ENCODE measurements around the gene GLRX. TPM values are rescaled to one million over a fixed set of nuclear protein-coding genes. Genes with fewer than 3 reads are reported as not detected.

Gene GLRX
- total RNA-seq, 1 donor from 2014 or later = 41.3 TPM

- peak; percentile 41 for ATAC-seq
- no peak for DNase-seq (ENCODE audit: low spot score)
Observed at GRCh38 chr5:95784514-95785302, 37.8 kb downstream of the GLRX start.

- DNase-seq (ENCODE audit: low spot score) = peak; percentile 77
- ATAC-seq = peak; percentile 81
Observed at GRCh38 chr5:95783661-95784060, 38.9 kb downstream of the GLRX start.

- ATAC-seq = no peak
- DNase-seq (ENCODE audit: low spot score) = no peak
Observed at GRCh38 chr5:95782181-95782580, 40.3 kb downstream of the GLRX start.

- ATAC-seq (peak; percentile 94), DNase-seq (ENCODE audit: low spot score) (peak; percentile 78)
Observed at GRCh38 chr5:95781101-95781583, 41.4 kb downstream of the GLRX start.

GRCh38 chr5:95780597-95780996 is 41.9 kb downstream of the GLRX start:
- no peak for ATAC-seq

GRCh38 chr5:95779611-95780010 is 42.9 kb downstream of the GLRX start:
- DNase-seq (ENCODE audit: low spot score) (no peak), ATAC-seq (no peak)

More at GRCh38 chr5:95780597-95780996, 41.9 kb downstream of the GLRX start:
- no peak for DNase-seq (ENCODE audit: low spot score)

GRCh38 chr5:95778713-95779436 is 43.7 kb downstream of the GLRX start:
- DNase-seq (ENCODE audit: low spot score) = no peak
- no peak for ATAC-seq

- ATAC-seq (no peak), DNase-seq (ENCODE audit: low spot score) (no peak)
Observed at GRCh38 chr5:95777441-95777840, 45.1 kb downstream of the GLRX start.

- DNase-seq (ENCODE audit: low spot score) = no peak
- no peak for ATAC-seq
Observed at GRCh38 chr5:95773335-95774059, 49.0 kb downstream of the GLRX start.

GRCh38 chr5:95771892-95772291 is 50.6 kb downstream of the GLRX start:
- DNase-seq (ENCODE audit: low spot score) = no peak
- no peak for ATAC-seq

- ATAC-seq (peak; percentile 93), DNase-seq (ENCODE audit: low spot score) (peak; percentile 70)
Observed at GRCh38 chr5:95770830-95771708, 51.5 kb downstream of the GLRX start.

- ATAC-seq = peak; percentile 34
- peak; percentile 60 for DNase-seq (ENCODE audit: low spot score)
Observed at GRCh38 chr5:95768731-95769130, 53.8 kb downstream of the GLRX start.

- ATAC-seq (no peak), DNase-seq (ENCODE audit: low spot score) (no peak)
Observed at GRCh38 chr5:95763941-95764340, 58.6 kb downstream of the GLRX start.

Other genes with a start within 250 kb of the GLRX start
- 0.23 TPM for gene GPR150, start 202.6 kb downstream of the GLRX start, total RNA-seq
- gene RFESD, start 175.9 kb downstream of the GLRX start, total RNA-seq = 1.6 TPM
- gene SPATA9, start 139.7 kb downstream of the GLRX start, total RNA-seq = 0.25 TPM
- gene RHOBTB3, start 91.4 kb downstream of the GLRX start, total RNA-seq = 45.1 TPM
- 76.4 TPM for gene ELL2, start 139.1 kb upstream of the GLRX start, total RNA-seq